Neural crest cell (in vitro differentiated cells): Measurements from ENCODE around the gene DNM1L. TPM values are rescaled to one million over a fixed set of nuclear protein-coding genes. Genes with fewer than 3 reads are reported as not detected.

Source experiments
- DNase-seq: peaks from one replicate; pipeline ENCODE4 v3.0.0; 2021; ENCODE audit warnings: low read depth, mixed read lengths, low spot score
- H3K27ac Mint-ChIP-seq: one replicate; pipeline ENCODE4 v1.8.0; 2021; ENCODE audit warnings: mild to moderate bottlenecking, mixed read lengths; ENCODE audit not compliant: unreplicated experiment
- H3K27me3 Mint-ChIP-seq: 2 replicates; pipeline ENCODE4 v1.8.0; 2021; ENCODE audit warnings: low read depth, mild to moderate bottlenecking, mixed read lengths
- H3K36me3 Mint-ChIP-seq: 2 replicates; pipeline ENCODE4 v1.8.0; 2021; ENCODE audit warnings: low read depth, mild to moderate bottlenecking, mixed read lengths
- H3K4me1 Mint-ChIP-seq: 2 replicates; pipeline ENCODE4 v1.8.0; 2021; ENCODE audit warnings: mixed read lengths
- H3K4me3 Mint-ChIP-seq: one replicate; pipeline ENCODE4 v1.8.0; 2021; ENCODE audit warnings: mild to moderate bottlenecking, mixed read lengths
- H3K9me3 Mint-ChIP-seq: 2 replicates; pipeline ENCODE4 v1.8.0; 2021; ENCODE audit warnings: mixed read lengths
- CTCF ChIP-seq: fragments of 200-600 bp; sonication (generic); conservative IDR thresholded peaks from 2 replicates; pipeline ENCODE4 v1.5.0; 2021; ENCODE audit warnings: antibody characterized with exemption, mild to moderate bottlenecking
- total RNA-seq: library from RNA; stranded (reverse); gene quantifications from 2 replicates; pipeline ENCODE4 v1.2.1, GENCODE V29; 2021

DNM1L gene
- total RNA-seq, 1 donor from 2014 or later = 92.3 TPM

DNA sequence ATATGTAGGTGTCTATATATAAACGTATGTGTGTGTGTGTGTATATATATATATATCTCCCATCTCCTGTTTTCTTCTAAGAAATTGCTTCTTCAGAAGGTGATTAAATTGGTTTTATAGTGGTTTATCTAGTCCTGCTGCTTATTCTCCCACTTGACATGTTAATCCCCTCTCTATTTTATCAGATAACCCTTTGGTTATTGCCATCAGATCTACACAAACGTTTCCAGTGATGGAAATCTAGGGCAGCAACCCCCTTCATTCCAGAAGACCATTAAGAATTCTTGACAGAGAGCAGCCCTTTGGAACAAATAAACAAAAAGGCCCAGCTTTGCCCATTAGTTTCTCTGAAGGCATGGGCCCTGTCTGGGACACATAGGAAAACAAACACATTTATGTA lies 110.8 kb downstream of the DNM1L start:
- peaks cover 8% of the 10 kb centered on the region for H3K4me1 Mint-ChIP-seq
- no peak for DNase-seq
- no peaks in the 10 kb centered on the region for H3K27me3 Mint-ChIP-seq
- no peak overlapping the region for H3K4me3 Mint-ChIP-seq
- no peak for TF ChIP-seq CTCF
- no peaks in the 10 kb centered on the region for H3K9me3 Mint-ChIP-seq
- H3K27ac Mint-ChIP-seq = no peak overlapping the region
- H3K36me3 Mint-ChIP-seq = no peaks in the 10 kb centered on the region

DNA sequence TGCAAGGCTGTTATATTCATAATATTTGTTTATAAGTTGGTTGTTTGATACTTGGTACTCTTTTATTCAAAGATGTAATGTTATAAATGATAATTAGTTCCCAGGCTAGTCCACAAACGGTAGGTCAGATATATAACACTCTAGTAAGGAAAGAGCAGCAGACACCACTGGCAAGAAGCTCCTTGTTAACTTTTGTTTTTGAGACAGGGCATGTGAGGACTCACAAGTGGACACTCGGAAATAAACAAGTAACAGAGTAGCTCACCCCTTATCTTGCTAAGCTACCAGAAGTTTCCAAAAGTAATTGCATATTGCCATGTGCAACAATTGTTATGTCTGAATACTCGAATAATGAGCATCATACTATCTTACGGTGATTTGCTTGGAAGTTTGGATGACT lies 115.2 kb downstream of the DNM1L start:
- Mint-ChIP-seq H3K36me3 (no peaks in the 10 kb centered on the region), H3K9me3 (no peaks in the 10 kb centered on the region), H3K27me3 (no peaks in the 10 kb centered on the region), H3K4me1 (no peaks in the 10 kb centered on the region), H3K27ac (no peak overlapping the region), H3K4me3 (no peak overlapping the region)
- no peak for TF ChIP-seq CTCF
- DNase-seq = no peak

Other genes starting within 250 kb of the DNM1L start
- 25.3 and 30.0 TPM in 2 replicates for gene YARS2, start 76.6 kb downstream of the DNM1L start, total RNA-seq
- 3.6 TPM in 2 replicates for gene PKP2, start 217.5 kb downstream of the DNM1L start, total RNA-seq